ENCODE data around the gene KIF5A. TPM values are rescaled to one million over a fixed set of nuclear protein-coding genes. Genes with fewer than 3 reads are reported as not detected.

KIF5A gene
- total and polyA plus RNA-seq, 2 of the 13 experiments (the other 11 are each of a cell fraction or from before 2014, with no cell fraction given): 1.6 to 11.9 TPM

DNA sequence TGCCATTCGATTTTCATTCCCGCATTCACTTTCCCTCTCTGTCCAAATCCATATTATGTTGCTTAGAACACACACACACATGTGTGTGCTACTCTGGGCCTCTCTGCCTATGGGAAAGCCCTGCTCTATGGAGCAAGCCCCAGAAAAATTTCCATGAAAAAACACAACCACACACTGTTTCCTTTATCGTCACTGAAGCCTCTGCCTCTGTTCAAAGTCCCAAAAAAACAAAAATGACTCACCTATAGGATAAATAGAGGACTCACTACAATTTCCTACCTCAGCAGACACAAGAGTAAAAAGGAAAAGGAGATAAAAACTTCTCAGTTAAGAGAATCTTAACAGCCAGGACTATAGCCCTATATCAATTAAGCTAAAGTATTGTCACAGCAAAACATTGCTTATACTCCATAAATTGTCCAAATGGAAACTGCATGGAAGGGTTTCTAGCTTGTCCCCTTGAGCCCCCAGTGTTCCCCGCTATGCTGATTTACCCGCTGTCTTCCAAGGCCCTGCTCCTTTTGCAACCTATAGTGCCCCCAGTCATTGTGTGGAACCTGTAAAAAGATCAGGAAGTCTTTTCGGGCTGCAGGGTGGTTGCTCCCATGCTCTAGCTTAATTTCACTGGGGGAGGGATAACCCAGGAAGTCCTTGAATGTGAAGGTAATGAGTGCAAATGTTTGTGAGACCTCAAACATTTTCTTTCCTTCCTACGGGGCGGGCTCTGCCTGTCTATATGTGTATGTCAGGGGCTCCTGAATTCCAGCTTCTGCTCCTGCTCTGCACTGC lies 30.0 kb downstream of the KIF5A start (continued):
- peak; percentile 1; the same call in 1 of the 2 replicates for TF ChIP-seq NFYC (CRISPR knock-in tag; IDR thresholded peaks at IDR 0.05)
- TF ChIP-seq, protein P1, sequence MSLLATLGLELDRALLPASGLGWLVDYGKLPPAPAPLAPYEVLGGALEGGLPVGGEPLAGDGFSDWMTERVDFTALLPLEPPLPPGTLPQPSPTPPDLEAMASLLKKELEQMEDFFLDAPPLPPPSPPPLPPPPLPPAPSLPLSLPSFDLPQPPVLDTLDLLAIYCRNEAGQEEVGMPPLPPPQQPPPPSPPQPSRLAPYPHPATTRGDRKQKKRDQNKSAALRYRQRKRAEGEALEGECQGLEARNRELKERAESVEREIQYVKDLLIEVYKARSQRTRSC (CRISPR knock-in tag; IDR thresholded peaks at IDR 0.05; ENCODE audit: low read depth): no peak
- TF ChIP-seq JUND (CRISPR knock-in tag; IDR thresholded peaks at IDR 0.05): peak; percentile 86
- no peak for TF ChIP-seq RELA (CRISPR knock-in tag; IDR thresholded peaks at IDR 0.05)
- no peak for TF ChIP-seq KLF12 (CRISPR knock-in tag; IDR thresholded peaks at IDR 0.05; ENCODE audit: borderline replicate concordance)
- TF ChIP-seq ASH2L (IDR thresholded peaks at IDR 0.05; ENCODE audit: insufficient read length, low read depth, low read length): peak; percentile 97
- peak; percentile 40; the same call in 1 of the 2 replicates for TF ChIP-seq RORA (CRISPR knock-in tag; IDR thresholded peaks at IDR 0.05)
- peak; percentile 88 for TF ChIP-seq ZNF646 (CRISPR knock-in tag; IDR thresholded peaks at IDR 0.05)
- peak; percentile 46; the same call in 1 of the 2 replicates for TF ChIP-seq IRF2 (CRISPR knock-in tag; IDR thresholded peaks at IDR 0.05)
- TF ChIP-seq FOXO1 (CRISPR knock-in tag; IDR thresholded peaks at IDR 0.05): peak; percentile 55; the same call in 1 of the 2 replicates
- TF ChIP-seq, protein P2, sequence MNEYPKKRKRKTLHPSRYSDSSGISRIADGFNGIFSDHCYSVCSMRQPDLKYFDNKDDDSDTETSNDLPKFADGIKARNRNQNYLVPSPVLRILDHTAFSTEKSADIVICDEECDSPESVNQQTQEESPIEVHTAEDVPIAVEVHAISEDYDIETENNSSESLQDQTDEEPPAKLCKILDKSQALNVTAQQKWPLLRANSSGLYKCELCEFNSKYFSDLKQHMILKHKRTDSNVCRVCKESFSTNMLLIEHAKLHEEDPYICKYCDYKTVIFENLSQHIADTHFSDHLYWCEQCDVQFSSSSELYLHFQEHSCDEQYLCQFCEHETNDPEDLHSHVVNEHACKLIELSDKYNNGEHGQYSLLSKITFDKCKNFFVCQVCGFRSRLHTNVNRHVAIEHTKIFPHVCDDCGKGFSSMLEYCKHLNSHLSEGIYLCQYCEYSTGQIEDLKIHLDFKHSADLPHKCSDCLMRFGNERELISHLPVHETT (CRISPR knock-in tag; conservative IDR thresholded peaks at IDR 0.05): no peak; the same call in 1 of the 2 replicates
- peak; percentile 18 to 27 for TF ChIP-seq MAFK (conservative IDR thresholded peaks at IDR 0.05 in 1 of 2, IDR thresholded peaks at IDR 0.05 in 1 of 2; ENCODE audit: low read length in 2 of 2)
- TF ChIP-seq NR2F6 (IDR thresholded peaks at IDR 0.05): 0 out of 2 replicates have a peak, but pooled peaks have one; percentile 1
- TF ChIP-seq NR2F6 (CRISPR knock-in tag; IDR thresholded peaks at IDR 0.05): no peak
- peak; percentile 35; the same call in 1 of the 2 replicates for TF ChIP-seq CEBPB (IDR thresholded peaks at IDR 0.05; ENCODE audit: borderline replicate concordance, low read depth, low read length)
- no peak for TF ChIP-seq ZNF496 (CRISPR knock-in tag; IDR thresholded peaks at IDR 0.05; ENCODE audit: insufficient replicate concordance)
- peak; percentile 45 for TF ChIP-seq NCOA2 (CRISPR knock-in tag; IDR thresholded peaks at IDR 0.05)
- TF ChIP-seq, protein P3, sequence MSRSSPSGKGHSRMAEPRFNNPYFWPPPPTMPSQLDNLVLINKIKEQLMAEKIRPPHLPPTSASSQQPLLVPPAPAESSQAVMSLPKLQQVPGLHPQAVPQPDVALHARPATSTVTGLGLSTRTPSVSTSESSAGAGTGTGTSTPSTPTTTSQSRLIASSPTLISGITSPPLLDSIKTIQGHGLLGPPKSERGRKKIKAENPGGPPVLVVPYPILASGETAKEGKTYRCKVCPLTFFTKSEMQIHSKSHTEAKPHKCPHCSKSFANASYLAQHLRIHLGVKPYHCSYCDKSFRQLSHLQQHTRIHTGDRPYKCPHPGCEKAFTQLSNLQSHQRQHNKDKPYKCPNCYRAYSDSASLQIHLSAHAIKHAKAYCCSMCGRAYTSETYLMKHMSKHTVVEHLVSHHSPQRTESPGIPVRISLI (CRISPR knock-in tag; IDR thresholded peaks at IDR 0.05; ENCODE audit: borderline replicate concordance): peak; percentile 72; the same call in 1 of the 2 replicates
